Naive thymus-derived CD4-positive, alpha-beta T cell (primary cell): Measurements from ENCODE around the gene LPA. TPM values are rescaled to one million over a fixed set of nuclear protein-coding genes. Genes with fewer than 3 reads are reported as not detected.

Experiments
- ATAC-seq: fragments of 150-1000 bp; cut with Tn5 transposase; 2 replicates; pipeline ENCODE4 v1.10.0; 2021; ENCODE audit warnings: mild to moderate bottlenecking, moderate library complexity
- CTCF ChIA-PET: fragments of 350-600 bp; sonication (Branson Sonifier 250); formaldehyde crosslinking; loops from one replicate; lab custom pipeline; 2021; ENCODE audit warnings: antibody characterized with exemption; lab: Charles Lee
- POLR2A ChIA-PET: fragments of 350-600 bp; sonication (Branson Sonifier 250); formaldehyde crosslinking; loops from one replicate; lab custom pipeline; 2021; ENCODE audit warnings: antibody characterized with exemption, inconsistent platforms; lab: Charles Lee
- DNase-seq, 9 donors: peaks; one replicate each; pipeline versions ENCODE4 v3.0.0 to v3.0.0-alpha.2; 2020 to 2022; ENCODE audit warnings: mixed read lengths in 1 of 9
- H3K27ac ChIP-seq: one replicate; pipeline ENCODE4 v1.7.0; 2013; ENCODE audit warnings: mild to moderate bottlenecking, low read depth, low read length, moderate library complexity
- H3K27me3 ChIP-seq, 2 donors: one replicate each; pipeline ENCODE4 v1.7.0; 2013; ENCODE audit warnings: low read length in 2 of 2, mild to moderate bottlenecking in 2 of 2, moderate library complexity in 2 of 2; ENCODE audit not compliant: control insufficient read depth in 2 of 2, insufficient read depth in 2 of 2
- H3K36me3 ChIP-seq, 3 experiments: 1 replicate in 2 of 3; 2 replicates in 1 of 3; pipeline ENCODE4 v1.7.0; 2013; ENCODE audit warnings: low read length in 3 of 3, mild to moderate bottlenecking in 3 of 3, moderate library complexity in 1 of 3; ENCODE audit not compliant: insufficient read depth in 3 of 3, control insufficient read depth in 2 of 3
- H3K4me1 ChIP-seq, 2 donors: one replicate each; pipeline ENCODE4 v1.7.0; 2013; ENCODE audit warnings: low read length in 2 of 2, mild to moderate bottlenecking in 2 of 2, moderate library complexity in 1 of 2; ENCODE audit not compliant: control insufficient read depth in 2 of 2, insufficient read depth in 2 of 2
- H3K4me3 ChIP-seq: 2 replicates; pipeline ENCODE4 v1.7.0; 2013; ENCODE audit warnings: mild to moderate bottlenecking, low read length
- H3K9me3 ChIP-seq, 3 experiments: 1 replicate in 2 of 3; 2 replicates in 1 of 3; pipeline ENCODE4 v1.7.0; 2013; ENCODE audit warnings: low read length in 3 of 3; ENCODE audit not compliant: control insufficient read depth in 2 of 3
- H3K27ac Mint-ChIP-seq, 9 donors: one replicate each; pipeline ENCODE4 v1.8.0; 2020 to 2022; ENCODE audit warnings: mixed read lengths in 9 of 9, mild to moderate bottlenecking in 8 of 9, moderate library complexity in 5 of 9, inconsistent platforms in 2 of 9
- H3K27me3 Mint-ChIP-seq, 5 donors: one replicate each; pipeline ENCODE4 v1.8.0; 2021 to 2022; ENCODE audit warnings: mixed read lengths in 5 of 5, mild to moderate bottlenecking in 1 of 5
- H3K36me3 Mint-ChIP-seq, 5 donors: one replicate each; pipeline ENCODE4 v1.8.0; 2020 to 2022; ENCODE audit warnings: mixed read lengths in 5 of 5, mild to moderate bottlenecking in 3 of 5, inconsistent platforms in 1 of 5
- H3K4me1 Mint-ChIP-seq, 7 donors: one replicate each; pipeline ENCODE4 v1.8.0; 2020 to 2022; ENCODE audit warnings: mixed read lengths in 7 of 7, mild to moderate bottlenecking in 3 of 7, inconsistent platforms in 1 of 7
- H3K4me3 Mint-ChIP-seq, 10 donors: one replicate each; pipeline ENCODE4 v1.8.0; 2020 to 2022; ENCODE audit warnings: mild to moderate bottlenecking in 10 of 10, mixed read lengths in 10 of 10, moderate library complexity in 6 of 10, inconsistent platforms in 2 of 10
- H3K9me3 Mint-ChIP-seq, 11 donors: one replicate each; pipeline ENCODE4 v1.8.0; 2020 to 2022; ENCODE audit warnings: mixed read lengths in 11 of 11, mild to moderate bottlenecking in 4 of 11, inconsistent platforms in 1 of 11, moderate library complexity in 1 of 11
- intact Hi-C, 2 donors: fragments of 100-400 bp; cut with micrococcal nuclease; formaldehyde crosslinking; loops; one replicate each; pipeline ENCODE4 v1.15.1; 2023
- polyA plus RNA-seq, 2 donors: library from polyadenylated mRNA; unstranded; fragments of 300-500 nt; fragmentation: Illumina TruSeq; gene quantifications; one replicate each; pipeline ENCODE4 v1.2.3, GENCODE V29; 2021
- total RNA-seq, 6 experiments: library from RNA in 5 of 6; stranded (reverse) in 5 of 6; gene quantifications; 1 replicate in 5 of 6; 2 replicates in 1 of 6; pipeline ENCODE4 v1.2.3 and lab custom pipeline; 2021 to 2026

Gene LPA
- total and polyA plus RNA-seq, 7 experiments from 2014 or later, result not detected

DNA sequence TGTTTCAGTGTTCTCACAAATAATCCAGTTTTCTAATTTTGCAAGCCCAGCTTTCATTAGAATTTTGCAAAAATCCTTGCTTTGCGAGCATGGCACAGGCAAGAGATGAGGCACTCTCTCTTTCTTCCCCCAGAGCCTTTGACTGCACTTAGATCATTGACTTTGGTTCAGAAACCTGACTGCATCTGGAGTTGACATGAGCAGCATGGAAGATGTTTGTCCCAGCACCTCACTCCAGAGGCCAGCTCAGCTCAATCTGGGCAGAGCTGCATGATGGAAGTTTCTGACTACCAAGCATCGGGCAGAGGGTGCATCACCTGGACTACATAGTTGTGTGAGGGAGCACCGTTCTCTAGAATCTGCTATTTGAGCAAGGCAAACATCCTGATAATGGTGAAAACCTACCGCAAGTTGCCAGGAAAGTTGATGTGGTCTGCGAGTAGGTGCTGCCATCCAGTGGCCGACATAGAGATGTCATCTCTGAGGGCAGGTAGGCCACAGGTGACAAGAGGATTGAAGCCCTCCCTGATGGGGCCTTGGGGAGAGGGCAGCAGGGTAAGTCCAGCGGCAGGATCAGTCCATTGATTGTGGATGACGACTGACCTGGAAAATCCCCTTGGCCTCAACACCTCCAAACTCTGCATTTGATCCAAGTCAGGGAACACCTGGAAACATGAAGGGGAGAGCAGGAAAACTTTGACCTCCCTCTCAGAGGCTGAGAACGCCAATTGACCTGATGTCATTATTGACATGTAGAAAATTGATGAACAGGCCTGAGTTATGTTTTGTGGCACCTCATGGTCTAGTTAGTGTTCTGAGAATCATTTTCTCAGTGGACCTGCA, 3.8 kb upstream of the LPA start:
- Mint-ChIP-seq H3K27ac (no peak overlapping the region), H3K4me1 (no peaks in the 10 kb centered on the region), H3K27me3 (peaks cover 7 to 28% (median 16%) of the 10 kb centered on the region in 5 donors), H3K9me3 (peaks cover 0 to 9% (median 2%) of the 10 kb centered on the region in 11 donors), H3K4me3 (no peak overlapping the region), H3K36me3 (peaks cover 0 to under 1% (median 0%) of the 10 kb centered on the region in 5 donors)
- POLR2A ChIA-PET, result no interaction called here
- no peak overlapping the region for H3K27ac ChIP-seq
- no peaks in the 10 kb centered on the region for H3K27me3 ChIP-seq
- no peaks in the 10 kb centered on the region for H3K4me1 ChIP-seq
- H3K9me3 ChIP-seq, result no peaks in the 10 kb centered on the region
- DNase-seq, result peak in 5 of 9 donors; percentile 1 to 18 (median 4)
- CTCF ChIA-PET, result no interaction called here
- H3K36me3 ChIP-seq, result no peaks in the 10 kb centered on the region
- ATAC-seq, result no peak
- intact Hi-C loops, result loop anchor here in 1 of 2 donors (1.0 to 5.0 kb wide), 2 partner anchors 148 to 531 kb away; no protein-coding TSS in a partner anchor
- H3K4me3 ChIP-seq, result no peak overlapping the region

DNA sequence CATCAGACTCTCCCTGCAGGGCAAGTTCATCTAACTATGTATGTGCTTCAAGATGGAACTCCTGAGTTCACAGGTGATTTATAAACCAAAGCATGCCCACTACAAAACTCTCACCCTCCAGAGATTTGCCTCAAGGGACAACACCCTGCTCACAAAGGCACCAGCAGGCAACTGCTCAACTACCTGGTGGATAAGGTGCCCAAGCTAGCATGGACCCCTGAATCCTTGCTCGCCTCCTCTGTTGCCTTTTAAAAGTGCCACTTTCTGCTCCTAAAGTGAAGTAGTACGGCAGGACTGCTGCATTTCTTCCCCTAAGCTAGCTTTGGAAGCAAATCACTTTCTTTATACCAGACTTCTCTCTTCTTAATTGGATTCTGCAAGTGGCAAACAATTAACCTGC, 1.2 kb downstream of the LPA start:
- ChIA-PET POLR2A (interaction anchor here (0.8 kb wide), 1 partner anchor 1858 kb away, joined by 4 read pairs; no protein-coding TSS in a partner anchor), CTCF (no interaction called here)
- Mint-ChIP-seq H3K27me3 (peaks cover 12 to 27% (median 22%) of the 10 kb centered on the region in 5 donors), H3K4me1 (no peaks in the 10 kb centered on the region), H3K4me3 (no peak overlapping the region), H3K9me3 (peaks cover 0 to 7% (median under 1%) of the 10 kb centered on the region in 11 donors), H3K27ac (no peak overlapping the region), H3K36me3 (no peaks in the 10 kb centered on the region)
- Histone ChIP-seq H3K4me3 (no peak overlapping the region), H3K4me1 (no peaks in the 10 kb centered on the region), H3K27me3 (peaks cover 0 to 9% of the 10 kb centered on the region in 2 donors), H3K27ac (no peak overlapping the region), H3K9me3 (no peaks in the 10 kb centered on the region), H3K36me3 (no peaks in the 10 kb centered on the region)
- no peak for DNase-seq
- intact Hi-C loops, result no loop called here
- no peak for ATAC-seq

DNA sequence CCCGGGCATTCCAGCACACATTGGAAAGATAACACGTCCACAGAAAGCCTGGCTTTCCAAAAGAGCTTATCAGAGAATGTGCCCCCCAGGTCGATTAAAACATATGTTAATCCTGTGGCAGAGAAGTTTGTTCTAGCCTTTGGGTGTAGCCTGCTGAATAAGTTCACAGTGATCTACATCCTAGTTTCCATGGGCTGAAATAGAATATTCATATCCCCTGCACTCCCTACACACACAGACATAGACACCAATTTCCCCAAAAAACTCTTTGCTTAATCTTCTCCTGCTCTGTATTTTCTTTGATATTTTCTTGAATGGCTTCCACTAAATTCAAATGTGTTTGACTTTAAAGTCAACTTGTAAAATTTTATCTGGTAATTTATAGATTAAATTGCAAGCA, 1.6 kb downstream of the LPA start:
- Mint-ChIP-seq H3K4me3 (no peak overlapping the region), H3K27ac (no peak overlapping the region), H3K36me3 (no peaks in the 10 kb centered on the region), H3K4me1 (no peaks in the 10 kb centered on the region), H3K27me3 (peaks cover 12 to 27% (median 22%) of the 10 kb centered on the region in 5 donors), H3K9me3 (peaks cover 0 to 11% (median 4%) of the 10 kb centered on the region in 11 donors)
- CTCF ChIA-PET, result no interaction called here
- ATAC-seq, result no peak
- intact Hi-C loops, result no loop called here
- H3K36me3 ChIP-seq, result no peaks in the 10 kb centered on the region
- no peaks in the 10 kb centered on the region for H3K9me3 ChIP-seq
- POLR2A ChIA-PET, result interaction anchor here (0.8 kb wide), 1 partner anchor 1858 kb away, joined by 4 read pairs; no protein-coding TSS in a partner anchor
- H3K27ac ChIP-seq, result no peak overlapping the region
- DNase-seq, result no peak
- no peak overlapping the region for H3K4me3 ChIP-seq
- H3K4me1 ChIP-seq, result no peaks in the 10 kb centered on the region
- peaks cover 0 to 9% of the 10 kb centered on the region in 2 donors for H3K27me3 ChIP-seq

DNA sequence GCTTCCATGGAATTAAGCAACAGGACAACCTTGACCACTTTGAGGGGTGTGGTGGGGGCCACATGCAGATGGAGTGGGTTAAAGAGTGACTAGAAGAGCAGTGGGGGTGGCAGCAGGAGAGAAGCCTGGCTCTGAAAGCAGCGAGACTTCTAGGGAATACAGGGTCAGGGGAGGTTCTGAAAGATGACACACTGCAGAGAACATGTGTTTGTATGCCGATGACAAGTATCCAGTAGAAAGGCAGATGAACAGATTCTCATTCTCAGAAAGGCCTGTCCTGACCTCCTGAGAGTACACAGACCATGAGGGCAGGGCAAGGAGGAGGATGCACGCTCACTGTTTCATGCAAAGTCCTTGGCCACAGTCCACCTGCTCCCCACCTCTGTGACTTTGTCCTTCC, 2.9 kb downstream of the LPA start:
- H3K27ac Mint-ChIP-seq, result no peak overlapping the region
- no peaks in the 10 kb centered on the region for H3K36me3 ChIP-seq
- intact Hi-C loops, result no loop called here
- peaks cover 0 to 20% (median 7%) of the 10 kb centered on the region in 11 donors for H3K9me3 Mint-ChIP-seq
- H3K27me3 Mint-ChIP-seq, result peaks cover 12 to 27% (median 22%) of the 10 kb centered on the region in 5 donors
- no peaks in the 10 kb centered on the region for H3K4me1 Mint-ChIP-seq
- no peaks in the 10 kb centered on the region for H3K9me3 ChIP-seq
- POLR2A ChIA-PET, result no interaction called here
- no peaks in the 10 kb centered on the region for H3K4me1 ChIP-seq
- DNase-seq (no peak), ATAC-seq (no peak)
- no peaks in the 10 kb centered on the region for H3K36me3 Mint-ChIP-seq
- H3K4me3 Mint-ChIP-seq, result no peak overlapping the region
- no peak overlapping the region for H3K27ac ChIP-seq
- CTCF ChIA-PET, result no interaction called here
- peaks cover 0 to 9% of the 10 kb centered on the region in 2 donors for H3K27me3 ChIP-seq
- no peak overlapping the region for H3K4me3 ChIP-seq

DNA sequence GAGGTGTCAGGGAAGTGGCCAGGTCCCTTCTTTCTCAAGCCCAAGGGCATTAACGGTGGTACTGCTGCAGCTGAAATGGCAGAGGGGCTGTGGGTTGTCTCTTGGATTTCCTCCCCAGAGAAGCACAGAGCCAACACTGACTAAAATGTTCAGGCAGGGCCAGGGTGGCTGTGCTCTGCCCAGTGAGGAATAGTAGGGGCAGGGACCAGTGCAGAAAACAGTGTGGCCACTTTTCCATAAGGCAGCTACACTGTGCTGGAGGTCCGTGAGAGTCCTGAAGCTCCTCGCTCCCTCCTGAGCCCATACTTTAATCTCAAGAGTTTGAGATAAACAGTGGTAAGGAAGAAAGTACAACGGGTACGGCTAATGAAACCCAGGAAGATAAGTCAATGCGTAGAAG, 4.5 kb downstream of the LPA start:
- no peak overlapping the region for H3K4me3 ChIP-seq
- Mint-ChIP-seq H3K27me3 (peaks cover 6 to 27% (median 16%) of the 10 kb centered on the region in 5 donors), H3K4me3 (no peak overlapping the region), H3K36me3 (no peaks in the 10 kb centered on the region), H3K27ac (no peak overlapping the region), H3K9me3 (peaks cover 0 to 26% (median 7%) of the 10 kb centered on the region in 11 donors), H3K4me1 (no peaks in the 10 kb centered on the region)
- peaks cover 0 to 9% of the 10 kb centered on the region in 2 donors for H3K27me3 ChIP-seq
- POLR2A ChIA-PET, result no interaction called here
- H3K9me3 ChIP-seq, result no peaks in the 10 kb centered on the region
- ATAC-seq, result no peak
- no peaks in the 10 kb centered on the region for H3K36me3 ChIP-seq
- DNase-seq, result no peak
- H3K4me1 ChIP-seq, result no peaks in the 10 kb centered on the region
- H3K27ac ChIP-seq, result no peak overlapping the region
- CTCF ChIA-PET, result interaction anchor here (0.7 kb wide), 1 partner anchor 137 kb away, joined by 3 read pairs; no protein-coding TSS in a partner anchor
- intact Hi-C loops, result no loop called here

DNA sequence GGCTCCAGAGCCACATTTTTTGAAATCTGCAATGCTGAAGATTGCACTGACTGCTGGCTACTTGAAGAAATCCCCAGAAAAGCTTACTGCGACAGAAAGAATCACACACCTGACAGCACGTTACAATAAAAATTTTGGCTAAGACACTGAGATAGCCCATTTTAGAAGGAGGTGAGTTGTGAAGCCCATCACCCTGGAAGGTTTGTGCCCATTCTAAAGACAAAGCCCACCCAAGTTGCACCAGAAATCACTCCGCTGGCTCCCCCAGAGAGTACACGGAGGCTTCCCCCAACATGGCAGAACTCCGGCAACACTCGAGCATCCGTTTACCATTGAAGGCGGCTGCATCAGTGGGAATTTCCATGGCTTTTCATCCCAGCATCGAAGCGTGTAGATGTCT, 29.4 kb downstream of the LPA start:
- intact Hi-C loops, result no loop called here
- no peak overlapping the region for H3K4me3 ChIP-seq
- no peaks in the 10 kb centered on the region for H3K9me3 ChIP-seq
- H3K27me3 Mint-ChIP-seq, result no peaks in the 10 kb centered on the region
- DNase-seq (peak in 1 of 9 donors; percentile 7), ATAC-seq (no peak)
- no peak overlapping the region for H3K4me3 Mint-ChIP-seq
- H3K4me1 Mint-ChIP-seq, result no peaks in the 10 kb centered on the region
- ChIA-PET CTCF (no interaction called here), POLR2A (no interaction called here)
- no peaks in the 10 kb centered on the region for H3K36me3 Mint-ChIP-seq
- H3K27ac Mint-ChIP-seq, result no peak overlapping the region
- no peaks in the 10 kb centered on the region for H3K4me1 ChIP-seq
- no peaks in the 10 kb centered on the region for H3K27me3 ChIP-seq
- H3K27ac ChIP-seq, result no peak overlapping the region
- H3K36me3 ChIP-seq, result no peaks in the 10 kb centered on the region
- peaks cover 0 to 2% (median 0%) of the 10 kb centered on the region in 11 donors for H3K9me3 Mint-ChIP-seq
